NCI-H82 treated with DMSO at 0.1 percent for 48 hours (cell line): ENCODE results near the gene AUTS2.
A peak's percentile ranks its signal among the peaks of the same experiment; 100 is the strongest.

Experiments
- DNase-seq: peaks from one replicate; lab custom pipeline; 2025; ENCODE audit not compliant: unreplicated experiment; lab: John Stamatoyannopoulos, UW

AUTS2 gene

DNA sequence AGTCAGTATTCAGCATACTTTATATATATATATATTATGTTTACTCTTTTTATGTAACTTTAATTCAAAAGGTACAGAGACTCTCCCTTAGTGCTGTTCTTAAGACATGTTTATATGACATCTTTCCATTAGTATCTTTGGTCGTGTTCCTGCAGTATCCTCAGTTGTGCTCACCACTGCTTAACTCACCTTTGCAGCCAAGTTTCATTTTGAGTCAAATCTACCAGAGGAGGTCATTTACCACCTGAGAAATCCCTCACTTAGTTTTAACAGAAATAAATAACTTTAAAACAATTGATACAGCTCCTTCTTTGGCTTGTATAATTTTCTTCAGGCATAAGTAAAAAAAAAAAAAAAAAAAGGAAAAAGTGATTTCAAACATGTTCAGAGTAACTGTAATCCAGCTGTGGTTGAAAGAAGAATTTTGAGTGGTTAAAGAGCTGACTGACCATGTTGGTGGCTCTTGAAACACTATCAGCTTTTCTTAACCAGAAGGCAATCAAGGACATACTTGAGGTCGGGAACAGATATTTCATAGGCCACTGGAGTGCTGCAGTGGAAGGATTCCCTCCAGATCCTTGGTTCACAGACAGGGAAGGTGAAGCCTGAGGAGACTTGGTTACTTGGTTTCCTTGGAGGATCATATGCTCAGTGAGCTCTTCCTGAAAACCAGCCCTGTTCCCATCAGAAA, 116.8 kb downstream of the AUTS2 start:
- DNase-seq, result no peak

DNA sequence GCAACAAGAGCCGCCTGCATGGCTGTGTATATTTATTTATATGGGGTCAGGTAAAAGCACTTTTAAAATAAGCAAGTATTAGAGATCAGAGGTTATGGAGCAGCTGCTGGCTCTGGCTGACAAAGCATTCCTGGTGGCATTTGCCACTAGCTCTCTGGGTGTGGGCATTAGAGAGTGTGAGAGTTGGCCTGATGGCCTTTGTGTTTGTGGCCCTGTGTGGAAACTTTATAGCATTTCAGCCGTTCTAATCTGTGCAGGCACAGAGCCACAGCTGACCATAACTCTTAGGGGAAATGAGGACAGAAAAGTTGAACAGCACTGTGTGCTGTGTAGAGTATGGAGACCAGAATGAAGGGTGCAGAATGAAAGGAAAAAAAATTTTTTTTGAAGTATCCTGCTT, 118.9 kb downstream of the AUTS2 start:
- DNase-seq, result no peak

DNA sequence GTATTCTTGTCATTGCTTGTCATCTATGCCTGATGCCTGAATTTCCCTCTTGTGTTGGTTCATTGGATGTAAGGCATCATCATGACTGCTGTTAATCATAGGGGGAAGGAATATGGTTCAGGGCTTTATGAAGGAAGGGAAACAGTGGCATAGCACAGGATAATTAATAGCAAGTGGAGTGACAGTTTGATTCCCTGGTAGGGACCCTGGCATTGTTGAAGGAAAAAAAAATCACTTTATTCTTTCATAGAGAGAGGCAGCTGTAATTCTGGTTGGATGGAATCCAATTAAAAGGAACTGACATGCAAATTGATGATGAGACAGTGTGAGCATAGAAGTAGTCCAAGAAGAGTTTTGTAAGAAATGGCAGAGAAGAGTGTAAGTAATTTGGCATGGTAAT, 121.4 kb downstream of the AUTS2 start:
- no peak for DNase-seq

DNA sequence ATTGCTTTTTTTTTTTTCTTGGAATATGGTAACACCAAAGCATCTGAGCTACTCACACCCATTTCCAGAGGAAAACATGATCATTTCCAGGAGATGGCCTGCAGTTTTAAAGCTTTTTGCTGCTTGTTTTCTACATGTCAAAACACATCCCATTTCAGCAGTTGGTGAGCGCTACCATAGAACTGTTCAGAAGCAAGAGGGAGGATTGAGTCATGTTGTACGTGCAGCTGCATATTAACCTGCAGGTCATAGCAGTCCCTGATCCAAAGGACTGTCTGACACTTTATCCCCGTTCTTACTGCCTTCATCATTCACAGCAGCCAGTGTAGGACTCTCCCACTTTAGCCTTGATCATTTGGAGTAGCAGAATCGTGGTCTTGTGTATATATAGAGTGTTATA, 124.6 kb downstream of the AUTS2 start:
- DNase-seq, result no peak

DNA sequence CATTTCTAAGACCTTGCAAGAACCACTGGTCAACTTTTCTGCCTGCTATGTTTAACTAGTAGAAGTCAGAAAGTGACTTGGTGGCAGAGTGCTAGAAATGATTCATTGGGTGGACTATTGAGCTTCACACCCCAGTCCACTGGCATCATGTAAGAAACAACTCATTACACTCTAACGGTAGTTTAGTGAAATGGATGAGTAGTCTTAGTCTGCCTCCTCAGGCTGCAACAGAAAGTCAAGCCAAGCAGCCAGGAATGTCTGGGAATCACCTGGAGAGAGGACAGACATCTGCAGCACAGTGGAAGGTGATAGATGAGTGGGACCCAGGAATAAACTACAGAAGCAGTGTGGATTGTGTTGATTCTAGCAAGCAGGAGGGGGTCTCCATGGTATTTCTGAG, 125.4 kb downstream of the AUTS2 start:
- DNase-seq, result no peak

DNA sequence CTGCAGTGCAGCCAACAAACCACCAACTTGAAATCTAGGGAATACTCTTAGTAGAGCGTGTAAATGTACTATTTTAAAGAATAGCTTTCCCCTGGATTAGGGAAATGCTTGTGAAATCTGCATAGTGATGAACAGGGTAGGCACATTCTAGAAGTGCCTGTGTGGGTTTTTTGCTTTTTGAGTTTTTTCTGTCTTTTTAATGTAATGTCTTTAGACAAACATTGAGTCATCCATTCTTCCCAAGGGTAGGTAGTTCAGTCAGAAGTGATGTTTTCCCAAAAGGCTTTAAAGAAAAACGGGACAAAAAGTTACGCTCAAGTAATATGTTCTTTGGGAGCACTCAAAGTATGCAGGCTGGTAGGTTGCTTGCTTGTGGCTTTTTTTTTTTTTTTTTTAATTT, 130.0 kb downstream of the AUTS2 start:
- DNase-seq, result no peak

DNA sequence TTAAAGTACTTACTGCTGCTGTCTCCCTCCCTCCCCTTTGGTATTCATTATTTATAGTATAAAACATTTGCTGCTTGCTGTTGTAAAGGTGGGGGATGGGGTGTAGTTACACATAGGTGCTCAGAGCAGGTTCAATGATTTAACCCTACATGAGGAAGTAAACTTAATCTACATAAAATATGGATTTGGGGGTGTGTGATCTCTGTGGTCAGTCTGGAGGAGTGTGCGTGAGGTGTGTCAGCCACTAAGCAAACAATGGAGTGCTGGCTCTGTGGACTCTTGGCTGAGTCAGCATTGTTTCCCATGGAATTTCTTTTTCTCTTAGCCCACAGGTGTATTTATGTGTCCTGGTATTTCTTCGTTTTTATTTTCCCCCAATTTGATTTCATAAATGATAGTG, 133.9 kb downstream of the AUTS2 start:
- no peak for DNase-seq

DNA sequence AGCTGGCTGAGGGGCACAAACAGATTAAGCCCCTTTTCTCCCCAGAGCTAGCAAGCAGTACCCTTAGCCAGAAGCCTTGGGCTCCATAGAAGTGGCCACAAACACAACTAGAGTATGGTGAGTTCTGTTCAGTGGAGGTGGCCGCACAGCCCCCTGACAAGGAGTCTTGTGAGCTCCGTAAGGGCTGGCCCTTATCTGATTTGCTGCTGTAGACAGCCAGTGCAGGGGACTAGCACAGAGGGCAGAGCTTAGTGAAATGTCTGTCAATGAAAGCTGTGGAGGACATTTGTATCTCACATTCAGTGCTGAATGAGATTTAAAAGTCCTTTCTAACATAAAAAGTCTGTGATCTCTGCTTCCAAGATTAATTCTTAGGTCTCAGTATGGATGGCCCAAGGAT, 137.3 kb downstream of the AUTS2 start:
- DNase-seq, result no peak

DNA sequence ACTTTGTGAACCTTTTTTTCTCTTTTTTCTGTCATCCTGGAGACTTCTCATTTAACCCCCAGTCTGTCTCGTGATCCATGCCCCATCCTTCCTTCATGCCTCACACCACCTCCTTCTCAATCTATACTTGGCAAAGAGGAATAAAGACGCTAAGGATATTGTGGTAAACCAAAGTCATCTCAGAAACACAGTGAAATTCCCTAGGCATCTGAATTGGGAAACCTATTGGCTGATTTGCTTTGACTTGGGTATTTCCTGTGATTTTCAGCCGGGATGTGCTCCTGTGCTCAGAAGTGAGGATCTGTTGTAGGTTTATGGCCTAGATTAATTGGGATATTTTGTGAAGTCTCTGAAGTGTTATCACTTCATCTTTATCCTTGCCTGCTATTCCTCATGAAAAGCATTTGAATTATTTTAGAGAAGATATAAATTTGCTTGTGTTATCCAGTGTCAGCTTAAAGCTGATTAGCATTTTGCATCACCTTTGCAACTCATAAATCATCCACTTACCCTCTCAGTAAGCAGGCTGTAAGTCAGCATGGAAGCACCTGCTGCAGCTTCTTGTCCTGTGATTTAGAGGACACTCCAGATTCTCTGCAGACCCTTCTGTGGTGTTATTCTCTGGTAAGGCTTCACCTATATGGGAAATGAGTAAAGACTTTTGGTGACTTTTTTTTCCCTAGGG, 138.0 kb downstream of the AUTS2 start:
- peak; percentile 69 for DNase-seq

DNA sequence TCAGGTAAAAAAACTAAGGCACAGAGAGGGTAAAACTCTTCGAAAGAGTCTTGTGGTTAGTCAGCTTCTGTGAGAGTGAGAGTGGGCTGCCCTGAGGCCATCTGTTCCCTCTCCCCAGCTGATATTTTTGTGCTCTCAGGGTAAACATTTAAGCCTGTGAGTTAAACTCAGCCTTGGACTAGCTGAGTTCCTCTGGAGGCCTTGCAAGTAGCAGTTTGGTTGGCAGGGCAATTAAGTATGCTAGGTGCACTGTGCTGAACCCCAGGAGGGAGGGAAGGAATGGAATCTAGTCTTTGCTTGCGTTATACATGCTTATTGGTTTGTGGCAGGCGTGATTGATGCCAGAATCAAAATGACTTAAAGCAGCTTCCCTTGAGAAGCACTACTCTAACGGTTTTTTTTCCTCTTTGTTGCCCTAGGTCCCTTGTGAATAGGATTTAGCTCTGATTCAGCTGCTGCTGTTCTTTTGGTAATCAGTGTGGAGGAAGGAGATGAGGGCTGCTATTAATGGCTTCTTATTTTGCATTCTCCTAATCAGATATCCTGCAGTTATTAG, 140.2 kb downstream of the AUTS2 start:
- DNase-seq, result peak; percentile 98

DNA sequence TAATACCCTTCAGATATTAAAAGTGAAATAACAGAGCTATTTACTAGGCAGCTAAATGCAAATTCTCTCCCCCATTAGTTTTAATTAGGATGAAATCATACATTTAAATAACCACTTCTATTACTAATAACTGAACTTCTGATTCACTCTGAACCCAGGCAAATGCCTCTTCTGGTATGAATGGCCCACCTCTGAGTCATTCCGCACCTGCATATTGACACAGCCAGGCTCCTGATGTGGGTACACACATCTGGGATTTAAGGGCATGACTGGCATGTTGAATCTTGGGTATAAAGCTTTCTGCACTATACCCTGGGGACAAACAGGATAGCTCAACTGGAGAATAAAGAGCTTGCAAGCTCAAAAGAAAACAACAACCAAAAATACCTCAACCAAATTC, 140.9 kb downstream of the AUTS2 start:
- DNase-seq, result no peak

DNA sequence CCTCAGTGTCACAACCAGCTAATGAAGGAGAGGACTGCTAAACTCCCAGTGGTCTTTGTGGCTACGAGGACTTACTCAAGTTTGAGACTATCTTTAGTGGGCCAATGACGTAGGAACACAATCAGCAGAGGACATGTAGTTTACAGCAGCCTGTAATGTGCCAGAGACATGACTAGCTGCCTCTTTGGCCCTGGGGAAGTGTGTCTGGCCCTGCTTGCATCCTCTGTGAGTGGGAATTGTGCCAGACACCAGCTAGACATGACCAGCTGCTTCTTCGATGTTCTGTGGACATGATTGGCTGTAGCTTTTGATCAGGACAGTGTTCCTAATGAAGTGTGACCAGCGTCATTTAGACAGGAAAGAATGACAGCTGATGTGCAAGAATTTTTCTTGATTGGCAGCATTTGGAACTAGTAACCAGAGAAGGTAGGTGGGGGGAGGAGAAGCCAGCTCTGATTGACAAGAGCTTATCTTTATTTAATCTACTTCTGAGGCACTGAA, 141.7 kb downstream of the AUTS2 start:
- DNase-seq, result peak; percentile 77

DNA sequence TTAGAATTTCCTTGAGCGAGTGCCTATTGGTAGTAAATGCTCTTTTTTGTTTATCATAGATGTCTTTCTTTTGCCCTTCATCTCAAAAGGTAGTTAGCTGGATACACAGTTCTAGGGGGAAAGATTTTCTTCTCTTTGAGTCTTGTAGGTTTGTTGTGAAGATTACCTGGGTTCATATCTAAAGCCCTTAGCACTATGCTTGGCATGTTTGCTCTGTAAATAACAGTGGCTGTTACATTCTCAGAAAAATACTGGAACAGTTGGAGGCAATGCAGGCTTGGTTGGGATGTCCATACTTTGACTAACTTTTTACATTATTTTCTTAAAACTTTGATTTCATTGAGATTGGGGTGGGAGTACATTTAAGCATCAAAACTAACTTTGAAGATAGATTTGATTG, 144.0 kb downstream of the AUTS2 start:
- no peak for DNase-seq

DNA sequence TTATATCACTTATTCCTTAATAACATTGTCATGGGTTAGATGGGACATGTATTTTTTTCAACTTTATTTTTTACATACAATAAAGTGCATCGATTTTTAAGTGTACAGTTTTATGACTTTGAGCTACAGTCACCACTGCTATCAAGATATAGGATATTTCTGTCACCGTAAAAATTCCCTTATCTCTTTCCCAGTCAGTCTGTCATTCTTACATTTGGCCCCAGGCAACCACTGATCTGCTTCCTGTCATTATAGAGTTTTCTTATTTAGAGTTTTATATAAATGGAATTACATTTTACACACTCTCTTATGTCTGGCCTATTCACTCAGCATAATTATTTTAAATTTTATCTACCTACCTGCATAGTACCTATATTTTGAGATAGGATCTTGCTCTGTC, 145.2 kb downstream of the AUTS2 start:
- DNase-seq, result no peak

DNA sequence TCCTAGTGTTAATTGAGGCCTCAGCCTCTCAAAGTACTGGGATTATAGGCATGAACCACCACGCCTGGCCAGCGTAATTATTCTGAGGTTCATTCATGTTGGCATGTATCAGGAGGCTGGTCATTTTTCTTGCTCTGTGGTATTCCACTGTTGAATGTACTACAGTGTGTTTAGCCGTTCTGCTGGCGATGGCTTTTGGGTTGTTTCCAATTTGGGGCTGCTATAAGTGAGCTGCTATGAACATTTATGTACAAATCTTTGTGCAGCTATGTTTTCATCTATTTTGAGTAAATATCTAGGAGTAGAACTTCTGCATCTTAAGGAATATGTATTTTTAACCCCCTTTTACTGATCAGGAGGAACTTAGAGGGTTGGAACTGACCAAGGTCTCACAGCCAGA, 145.8 kb downstream of the AUTS2 start:
- no peak for DNase-seq

DNA sequence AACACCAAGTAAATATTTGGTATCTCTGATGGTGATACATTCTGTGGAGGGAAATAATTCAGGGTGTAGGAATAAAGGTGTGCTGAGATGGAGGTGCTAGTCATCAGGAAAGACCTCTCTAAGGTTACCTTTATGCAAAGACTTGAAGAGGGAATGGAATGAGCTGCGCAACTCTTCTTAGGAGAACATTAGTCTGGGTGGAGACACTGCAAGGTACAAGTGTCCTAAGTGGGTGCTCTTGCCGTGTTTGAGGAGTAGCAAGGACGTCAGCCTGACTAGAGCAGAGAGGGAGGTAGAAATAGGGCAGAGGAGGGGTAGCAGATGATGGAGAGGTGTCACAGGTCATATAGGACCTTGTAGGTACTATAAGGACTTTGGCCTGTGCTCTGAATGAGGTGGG, 148.1 kb downstream of the AUTS2 start:
- DNase-seq, result no peak

DNA sequence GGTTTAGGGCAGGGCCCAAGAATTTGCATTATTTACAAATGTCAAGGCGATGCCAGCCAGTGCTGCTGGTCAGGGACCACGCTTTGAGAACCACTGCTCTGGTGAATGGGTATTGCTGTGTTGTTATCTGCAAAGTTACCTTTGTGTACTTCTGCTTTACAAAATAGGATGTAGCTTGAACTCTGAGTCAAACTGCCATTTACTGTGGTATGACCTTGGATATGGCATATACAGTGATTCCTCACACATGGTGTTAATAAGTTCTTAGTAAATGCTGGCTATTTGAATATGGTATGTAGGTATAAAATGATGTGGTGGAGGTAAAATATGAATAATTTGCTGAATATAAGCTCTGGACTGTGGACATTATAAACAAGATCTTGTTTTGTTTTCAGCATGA, 148.9 kb downstream of the AUTS2 start:
- no peak for DNase-seq

DNA sequence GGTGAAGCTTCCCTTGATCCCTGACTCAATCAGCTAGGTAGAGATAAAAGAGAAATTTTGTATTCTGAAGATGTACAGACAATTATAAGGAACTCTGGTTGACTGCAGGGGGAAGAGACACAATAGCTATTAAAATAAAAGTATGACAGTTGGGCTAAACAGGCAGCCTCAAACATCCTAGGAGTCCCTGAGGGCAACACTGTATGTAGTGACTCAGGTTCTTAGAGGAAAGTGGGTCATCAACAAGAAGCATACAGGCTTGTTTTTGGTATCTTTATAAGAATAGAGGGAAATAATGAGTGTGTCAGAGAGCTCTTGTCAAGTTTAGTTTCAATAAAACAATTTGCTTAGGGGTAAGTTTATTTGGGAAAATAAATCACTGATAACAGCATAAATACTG, 150.3 kb downstream of the AUTS2 start:
- DNase-seq, result no peak

DNA sequence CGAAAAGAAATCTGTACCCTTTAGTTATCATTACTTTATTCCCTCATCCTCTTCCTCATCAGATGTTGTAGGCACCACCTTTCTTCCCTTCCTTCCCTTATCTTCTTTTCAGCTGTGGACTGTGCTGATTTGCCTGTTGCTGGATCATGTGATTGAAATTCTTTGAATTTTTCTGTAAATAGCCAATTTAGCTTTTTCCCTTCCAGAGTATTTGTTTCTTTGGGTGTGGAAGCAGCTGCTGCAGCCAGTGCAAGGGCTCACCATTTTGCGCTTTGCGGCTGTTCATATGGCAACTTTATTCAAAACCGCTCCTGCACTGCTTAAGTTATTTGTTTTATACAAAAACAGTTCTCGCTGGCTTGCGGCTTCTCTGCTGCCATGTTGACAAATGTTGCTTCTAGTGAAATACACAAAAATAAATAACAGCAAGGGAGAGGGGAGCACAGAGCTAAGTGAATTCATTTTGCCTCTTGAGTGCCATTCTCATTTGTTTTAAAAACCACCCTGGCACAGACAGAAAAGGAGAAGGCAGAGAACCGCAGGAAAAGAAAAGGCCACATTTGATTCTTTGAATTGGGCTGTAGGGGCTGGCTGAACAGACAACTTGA, 151.2 kb downstream of the AUTS2 start:
- DNase-seq, result no peak

DNA sequence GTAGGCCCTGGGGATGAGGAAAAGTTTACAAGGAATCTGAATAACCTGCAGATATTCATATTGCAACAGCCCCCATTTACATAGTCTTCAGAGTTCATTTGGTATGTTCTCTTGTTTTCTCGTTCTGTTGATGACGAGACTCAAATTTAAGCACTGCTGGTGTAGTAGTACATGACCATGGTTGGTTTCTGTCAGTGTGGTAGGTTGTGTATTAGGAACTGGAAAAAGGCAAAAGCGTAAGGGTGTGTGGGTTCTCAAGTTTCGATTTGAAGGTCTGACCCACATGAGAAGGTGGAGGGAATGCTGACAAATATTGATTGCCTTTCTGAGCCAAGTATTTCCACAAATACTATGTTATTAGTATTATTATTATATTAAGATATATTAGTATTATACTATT, 151.7 kb downstream of the AUTS2 start:
- no peak for DNase-seq

DNA sequence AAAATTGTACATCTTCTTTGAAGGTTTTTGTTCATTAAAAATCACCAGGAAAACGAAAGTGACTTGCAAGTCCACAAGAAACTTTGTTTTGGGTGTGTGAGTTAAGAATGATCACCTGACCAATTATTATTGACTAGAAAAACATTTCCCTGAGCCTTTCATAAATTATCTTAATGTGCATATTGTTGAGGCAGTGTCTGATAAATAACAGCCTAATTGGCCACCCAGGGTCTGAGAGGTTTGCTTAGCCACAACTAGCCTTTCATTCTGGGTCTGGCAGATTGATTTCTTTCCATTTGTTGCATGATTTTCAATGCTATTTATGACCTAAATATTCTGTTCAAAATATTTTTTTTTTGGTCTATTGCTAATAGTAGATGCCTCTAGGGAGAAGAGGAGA, 152.8 kb downstream of the AUTS2 start:
- DNase-seq, result no peak

DNA sequence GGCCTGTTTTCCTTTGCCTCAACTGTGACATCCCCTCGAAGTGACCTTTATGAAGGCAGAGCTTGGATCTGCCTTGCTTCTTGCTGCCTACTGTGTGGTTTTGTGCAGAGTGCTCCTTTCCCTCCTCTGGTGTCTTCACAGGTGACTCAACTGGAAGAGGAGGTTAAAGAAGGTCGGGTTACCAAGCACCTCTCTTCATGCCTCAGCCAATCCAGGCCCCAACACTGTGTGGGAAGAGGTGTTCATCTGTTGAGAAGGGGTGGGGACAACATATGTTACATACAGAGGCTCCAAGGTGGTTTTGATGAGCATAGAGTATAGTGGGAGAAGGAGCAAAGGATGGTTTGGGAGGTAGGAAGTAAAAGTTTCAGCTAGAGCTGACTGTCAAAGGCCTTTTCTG, 155.7 kb downstream of the AUTS2 start:
- no peak for DNase-seq
